GM19328 (cell line): ENCODE measurements around the gene SEMA6B.
"Not testable (repeated sequence)": the region's sequence is repeated elsewhere in the genome, so short reads cannot be mapped to it uniquely, and the experiment has no call there.

Experiments used
- ATAC-seq: cut with Tn5 transposase; IDR thresholded peaks from one replicate; pipeline ENCODE4 v1.9.1; 2021; ENCODE audit warnings: mild to moderate bottlenecking, moderate library complexity; ENCODE audit not compliant: unreplicated experiment

Gene SEMA6B

DNA sequence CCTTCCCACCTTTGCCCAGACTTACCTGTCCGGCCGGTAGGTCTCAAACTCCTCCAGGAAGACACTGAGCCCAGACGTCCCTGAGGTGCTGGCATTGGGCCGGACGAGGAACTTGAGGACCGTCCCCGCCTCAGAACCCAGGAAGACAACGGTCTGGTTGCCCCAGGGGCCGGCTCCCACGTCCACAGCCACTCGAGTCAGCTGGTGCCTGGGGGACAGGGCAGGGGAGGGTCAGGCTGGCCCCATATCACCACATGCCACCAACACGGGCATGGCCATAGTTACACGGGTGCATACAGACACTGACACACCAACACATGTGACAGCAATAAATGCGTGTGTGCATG is 11.3 kb downstream of the SEMA6B start:
- ATAC-seq = no peak

DNA sequence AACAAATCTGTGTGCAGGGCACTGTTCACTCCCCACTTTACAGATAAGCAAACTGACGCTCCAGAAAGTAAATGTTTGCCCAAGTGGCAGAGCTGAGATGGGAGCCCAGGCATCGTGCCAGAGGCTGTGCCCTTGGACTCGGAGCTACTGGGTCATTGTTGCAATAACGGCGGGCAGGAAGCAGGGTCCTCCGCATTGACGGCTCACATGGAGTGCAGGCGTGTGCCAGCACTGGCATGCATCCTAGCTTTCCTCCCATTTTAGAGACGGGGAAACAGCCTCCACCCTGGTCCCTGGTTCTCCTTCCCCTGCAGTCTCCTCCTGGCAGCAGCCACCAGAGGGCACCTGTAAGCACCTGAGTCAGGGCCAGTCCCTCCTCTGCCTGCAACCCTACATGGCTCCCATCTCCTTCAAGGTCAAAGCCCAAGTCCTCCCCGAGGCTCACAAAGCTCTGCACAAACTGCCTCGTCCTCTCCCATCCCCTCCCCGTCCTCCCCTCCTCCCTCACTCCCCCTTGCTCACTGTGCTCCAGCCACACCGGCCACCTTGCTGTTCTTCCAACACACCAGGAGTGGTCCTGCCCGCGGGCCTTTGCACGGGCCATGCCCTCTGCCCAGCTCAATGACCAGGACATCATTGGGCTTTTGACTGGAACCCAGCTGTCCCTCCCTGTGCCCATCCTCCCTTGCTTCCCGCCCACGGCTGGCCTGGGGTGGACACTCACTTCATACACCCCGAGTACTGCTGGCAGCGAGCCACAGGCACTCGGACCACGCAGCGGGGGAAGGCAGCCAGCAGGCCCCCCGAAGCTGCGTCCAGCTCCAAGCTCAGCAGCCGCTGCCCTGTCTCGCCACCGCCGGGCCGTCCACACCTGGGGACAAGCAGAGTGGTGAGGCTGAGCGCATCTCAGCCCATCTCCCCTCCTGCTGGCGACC is 11.9 kb downstream of the SEMA6B start:
- no peak for ATAC-seq

DNA sequence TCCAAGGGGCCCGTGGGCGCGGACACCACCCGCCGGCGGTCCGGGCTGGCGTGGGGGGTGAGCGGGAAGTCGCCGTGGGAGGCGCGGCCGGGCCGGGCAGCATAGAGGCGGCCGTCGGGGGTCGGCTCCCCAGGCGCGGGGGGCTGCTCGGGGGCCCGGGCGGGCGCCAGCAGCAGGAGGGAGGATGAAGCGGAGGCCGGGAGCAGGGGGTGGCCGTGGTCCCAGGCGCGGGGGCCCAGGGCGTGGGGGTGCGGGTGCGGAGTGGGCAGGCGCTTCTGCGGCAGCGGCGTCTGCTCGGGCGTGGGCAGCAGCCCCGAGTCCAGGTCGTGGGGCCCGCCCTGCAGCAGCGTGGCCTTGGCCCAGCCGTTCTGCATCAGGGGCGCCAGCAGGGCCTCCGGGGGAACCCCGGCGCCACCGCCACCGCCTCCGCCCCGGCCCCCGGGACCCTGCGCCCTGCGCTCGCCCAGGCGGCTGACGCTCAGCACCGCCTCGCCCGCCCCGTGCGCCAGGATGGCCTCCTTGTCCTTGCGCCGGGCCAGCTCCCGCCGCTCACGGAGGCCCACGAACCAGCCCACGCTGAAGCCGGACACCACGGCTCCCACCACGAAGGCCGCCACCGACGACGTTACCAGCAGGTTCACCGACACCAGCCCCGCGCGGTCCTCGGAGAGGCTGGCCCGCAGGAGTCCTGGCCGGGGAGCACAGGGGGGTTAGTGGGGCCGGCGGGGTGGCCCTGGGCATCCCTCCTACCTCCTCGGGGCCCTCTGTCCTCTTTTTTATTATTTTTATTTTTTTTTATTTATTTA is 15.4 kb downstream of the SEMA6B start:
- ATAC-seq = no peak

DNA sequence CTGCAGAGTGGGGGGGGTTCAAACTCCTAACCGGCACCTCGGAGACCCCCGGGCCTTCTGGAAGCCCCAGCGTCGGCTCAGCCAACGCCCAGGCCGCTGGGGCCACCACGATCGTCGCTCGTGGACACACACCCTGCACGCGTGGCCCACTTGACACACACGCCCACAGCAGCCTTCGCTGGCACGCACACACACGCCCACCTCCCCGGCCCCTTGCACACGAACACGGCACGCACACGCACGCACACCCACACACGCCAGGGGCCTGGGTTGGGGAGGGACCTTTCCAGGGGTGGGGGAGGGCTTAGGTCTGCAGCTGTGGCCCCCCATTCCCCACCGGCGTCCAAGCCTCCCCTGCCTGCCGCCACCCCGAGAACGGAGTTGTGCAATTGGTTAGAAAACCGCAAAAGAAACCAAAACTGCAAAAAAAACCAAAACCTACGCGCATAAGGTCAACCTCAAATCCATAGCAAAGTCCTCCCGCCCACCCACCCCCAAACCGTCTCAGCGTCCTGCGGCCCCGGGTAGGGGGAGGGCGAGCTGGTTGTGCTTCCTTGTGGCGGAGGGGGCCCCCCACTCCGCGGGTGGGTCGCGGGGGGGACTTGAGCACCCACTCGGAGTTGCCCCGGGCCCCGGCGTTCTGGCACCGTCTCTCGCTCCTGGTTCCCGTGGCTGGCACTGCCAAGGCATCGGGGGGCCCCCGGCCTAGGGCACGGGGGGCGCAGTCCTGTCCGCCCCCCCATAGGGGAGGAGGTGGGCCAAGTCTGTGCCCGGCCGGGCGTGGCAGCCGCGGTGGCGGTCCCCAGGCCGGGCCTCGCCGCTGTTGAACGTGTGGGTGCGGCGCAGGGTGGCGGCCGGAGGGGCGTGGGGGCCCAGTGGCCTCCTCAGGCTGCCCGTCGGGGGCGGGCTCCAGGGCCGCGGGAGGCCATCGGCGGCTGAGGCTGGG is 16.3 kb downstream of the SEMA6B start:
- ATAC-seq = no peak

DNA sequence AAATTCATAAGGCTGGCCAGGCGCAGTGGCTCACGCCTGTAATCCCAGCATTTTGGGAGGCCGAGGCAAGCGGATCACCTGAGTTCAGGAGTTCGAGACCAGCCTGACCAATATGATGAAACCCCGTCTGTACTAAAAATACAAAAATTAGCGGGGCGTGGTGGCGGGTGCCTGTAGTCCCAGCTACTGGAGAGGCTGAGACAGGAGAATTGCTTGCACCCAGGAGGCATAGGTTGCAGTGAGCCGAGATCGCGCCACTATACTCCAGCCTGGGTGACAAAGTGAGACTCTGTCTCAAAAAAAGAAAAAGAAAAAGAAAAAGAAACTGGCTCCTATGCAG is 17.7 kb downstream of the SEMA6B start:
- not testable (repeated sequence) for ATAC-seq

DNA sequence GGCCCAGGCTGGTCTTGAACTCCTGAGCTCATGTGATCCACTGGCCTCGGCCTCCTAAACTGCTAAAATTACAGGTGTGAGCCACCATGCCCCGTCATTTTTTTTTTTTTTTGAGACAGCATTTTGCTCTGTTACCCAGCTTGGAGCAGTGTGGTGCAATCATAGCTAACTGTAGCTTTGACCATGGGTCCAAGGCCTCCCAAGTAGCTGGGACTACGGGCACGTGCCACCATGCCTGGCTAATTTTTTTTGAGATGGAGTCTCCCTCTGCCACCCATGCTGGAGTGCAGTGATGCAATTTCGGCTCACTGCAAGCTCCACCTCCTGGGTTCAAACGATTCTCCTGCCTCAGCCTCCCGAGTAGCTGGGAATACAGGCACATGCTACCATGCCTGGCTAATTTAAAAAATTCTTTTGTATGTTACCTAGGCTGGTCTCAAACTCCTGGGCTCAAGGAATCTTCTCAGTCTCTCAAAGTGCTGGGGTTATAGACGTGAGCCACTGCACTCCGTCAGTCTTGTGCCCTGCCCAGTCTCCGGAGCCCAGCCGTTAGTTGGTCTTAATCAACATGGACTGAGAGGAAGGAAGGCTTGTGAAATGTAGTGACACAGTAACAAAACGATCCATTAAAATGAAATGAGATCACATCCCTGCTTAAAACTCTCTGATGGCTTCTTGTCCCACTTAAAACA is 18.2 kb downstream of the SEMA6B start:
- no peak for ATAC-seq

DNA sequence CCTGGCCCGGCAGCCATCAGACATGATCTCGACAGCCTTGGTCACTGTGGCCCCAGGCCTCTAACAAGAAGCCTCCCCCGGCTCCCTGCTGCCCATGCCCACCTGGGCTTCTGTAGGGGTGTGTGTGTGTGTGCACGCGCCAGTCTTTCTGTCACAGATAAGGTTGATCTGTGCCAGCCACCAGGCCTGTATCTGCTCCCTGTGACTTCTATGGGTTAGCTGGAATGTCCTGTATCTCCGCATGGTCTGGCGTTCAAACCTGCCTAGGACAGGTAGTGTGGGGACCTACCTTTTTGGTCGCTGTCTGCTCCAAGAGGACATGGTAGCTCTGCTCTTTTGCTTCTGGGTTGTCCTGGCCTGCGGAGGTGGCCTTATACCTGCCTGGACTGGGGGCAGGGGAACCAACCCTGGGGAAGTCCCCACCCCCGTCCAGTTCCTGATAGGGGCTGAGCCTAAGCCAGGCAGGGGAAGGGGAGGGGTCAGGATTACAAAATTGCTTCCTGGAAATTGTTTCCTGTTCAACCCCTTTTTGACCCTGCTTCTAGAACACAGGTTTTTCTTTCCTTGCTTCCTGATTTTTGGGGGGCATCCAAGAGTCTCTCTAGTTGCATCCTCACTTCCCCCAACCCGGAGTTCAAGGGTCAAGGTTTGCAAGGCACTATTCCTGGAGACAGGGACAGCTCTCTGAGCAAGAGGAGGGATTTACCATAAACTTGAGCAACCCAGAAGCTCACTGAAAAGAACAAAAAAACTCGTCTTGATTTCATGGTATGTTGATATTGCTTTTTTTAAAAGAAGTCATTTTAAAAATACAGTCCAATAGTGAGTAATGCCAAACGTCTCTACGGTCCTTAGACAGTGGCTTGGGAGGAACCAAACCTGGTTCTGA is 19.5 kb downstream of the SEMA6B start, which contains the start of gene LRG1:
LRG1 (minus strand) TSS at position 344 of the 889 bp plus-strand sequence; CDS start at position 321, 23 bp downstream.
- ATAC-seq = no peak

DNA sequence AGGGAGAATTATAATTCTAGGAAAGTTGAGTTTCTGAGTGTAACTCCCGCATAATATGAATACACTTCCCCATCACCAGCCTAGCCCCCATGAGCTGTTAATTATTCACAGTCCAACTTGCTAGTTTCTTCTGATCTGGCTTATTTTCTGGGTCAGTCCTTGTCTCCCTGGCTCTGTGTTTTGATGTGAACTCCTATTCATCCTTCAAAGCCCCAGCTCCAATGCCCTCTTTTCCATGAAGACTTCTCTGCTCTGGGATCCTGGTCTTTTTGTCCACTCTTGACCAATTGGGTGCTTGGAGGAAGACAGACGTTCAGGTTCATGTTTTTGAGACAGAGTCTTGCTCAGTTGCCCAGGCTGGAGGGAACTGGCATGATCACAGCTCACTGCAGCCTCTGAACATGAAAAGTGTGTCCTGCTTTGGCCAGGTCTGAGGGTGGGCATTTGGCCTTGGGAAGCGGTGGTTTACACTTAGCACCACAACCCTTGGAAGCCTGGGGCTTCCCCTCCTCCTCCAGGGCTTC is 20.3 kb downstream of the SEMA6B start:
- no peak for ATAC-seq

DNA sequence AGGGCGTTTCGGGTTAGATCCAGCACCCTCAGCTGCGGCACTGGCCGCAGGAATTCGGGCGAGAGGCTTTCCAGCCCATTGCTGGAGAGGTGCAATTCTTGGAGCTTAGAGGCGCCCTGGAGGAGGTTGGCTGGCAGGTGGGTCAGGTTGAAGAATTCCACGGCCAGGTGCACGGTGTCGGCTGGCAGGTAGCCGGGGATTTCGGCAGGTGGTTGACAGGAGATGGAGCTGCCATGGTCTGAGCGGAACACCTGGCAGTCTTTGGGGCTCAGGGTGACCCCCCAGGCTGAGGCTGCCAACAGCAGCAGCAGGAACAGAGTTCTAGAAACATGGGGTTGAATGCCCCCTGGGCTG is 20.9 kb downstream of the SEMA6B start:
- no peak for ATAC-seq

DNA sequence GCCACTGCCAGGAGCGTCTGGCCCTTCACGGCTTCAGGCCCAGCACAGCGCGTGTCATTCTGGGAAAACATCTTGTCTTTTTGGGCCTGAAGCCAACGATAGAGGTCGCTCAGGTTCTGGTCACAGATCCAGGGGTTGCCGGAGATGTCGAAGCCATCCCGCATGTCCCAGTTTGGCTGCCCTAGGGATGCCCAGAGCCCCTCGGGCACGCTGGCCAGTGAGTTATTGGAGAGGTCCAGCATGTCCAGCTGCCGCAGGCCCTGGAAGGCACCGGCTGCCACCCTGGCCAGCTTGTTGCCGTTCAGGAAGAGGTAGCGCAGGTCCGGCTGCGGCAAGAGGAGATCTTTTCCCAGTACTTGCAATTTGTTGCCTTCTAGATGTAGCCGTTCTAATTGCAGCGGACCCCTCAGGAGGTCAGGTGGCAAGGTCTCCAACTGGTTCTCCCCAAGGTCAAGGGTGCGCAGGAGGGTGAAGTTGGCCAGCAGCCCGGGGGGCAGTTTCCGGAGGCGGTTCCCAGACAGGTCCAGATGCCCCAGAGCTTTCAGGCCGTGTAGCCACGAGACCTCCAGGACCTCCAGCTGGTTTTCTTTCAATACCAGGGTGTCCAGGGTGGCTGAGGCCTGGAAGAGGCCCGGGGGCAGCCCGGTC is 21.4 kb downstream of the SEMA6B start:
- no peak for ATAC-seq

DNA sequence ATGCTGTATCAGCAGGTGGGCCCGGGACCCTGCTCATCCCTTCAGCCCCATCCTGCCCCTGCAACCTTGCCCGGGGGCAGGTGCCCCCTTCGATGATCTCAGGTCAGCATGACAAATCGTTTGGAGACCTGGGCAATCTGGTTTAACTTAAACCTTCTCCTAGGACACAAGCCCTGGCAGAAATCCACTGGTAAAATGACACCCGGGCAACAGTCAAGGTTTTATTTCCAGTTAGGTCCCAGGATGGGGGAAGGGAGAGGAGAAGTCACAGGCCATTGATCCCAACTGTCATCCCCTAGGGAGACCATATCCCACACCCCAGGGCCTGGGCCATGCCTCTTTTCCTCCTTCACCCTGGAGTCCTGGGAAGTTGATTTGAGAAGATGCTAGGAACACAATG is 22.7 kb downstream of the SEMA6B start:
- ATAC-seq = no peak

DNA sequence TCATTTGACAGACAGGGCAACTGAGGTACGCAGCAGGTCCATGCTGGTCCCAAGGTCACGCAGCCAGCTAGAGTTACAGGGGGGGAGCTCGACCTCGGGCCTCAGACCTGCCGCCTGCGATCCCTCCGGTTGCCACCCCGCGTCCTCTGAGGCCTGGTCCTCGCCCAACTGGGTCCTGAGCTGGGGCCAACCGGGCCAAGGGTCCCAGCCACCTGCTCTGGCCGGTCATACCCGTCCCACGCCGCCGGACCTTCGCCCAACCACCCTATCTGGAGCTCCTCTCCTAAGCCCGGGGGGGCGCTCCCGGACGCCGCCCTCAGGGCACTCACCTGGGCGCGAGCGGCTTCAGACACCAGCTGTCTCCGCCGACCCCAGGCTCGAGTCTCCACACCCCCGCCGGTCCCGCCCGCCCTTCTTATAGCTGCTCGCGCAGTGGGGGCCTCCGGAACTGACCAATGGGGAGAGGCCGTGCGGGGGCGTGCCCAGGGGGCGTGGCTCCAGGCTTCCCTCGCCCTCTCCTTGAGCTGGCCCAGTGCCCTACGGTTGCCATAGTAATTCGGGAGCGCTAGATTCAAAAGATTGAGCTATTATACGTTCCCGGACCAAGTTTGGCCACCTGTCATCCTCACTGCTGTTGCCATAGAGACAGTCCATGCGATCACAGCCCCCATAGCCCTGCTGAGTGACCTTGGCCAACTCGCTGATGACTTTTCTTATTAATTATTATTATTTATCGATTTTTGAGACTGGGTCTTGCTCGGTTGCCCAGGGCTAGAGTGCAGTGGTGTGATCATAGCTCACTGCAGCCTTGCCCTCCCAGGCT is 24.4 kb downstream of the SEMA6B start, which contains the start of gene PLIN5:
PLIN5 (minus strand) TSS at position 389 of the 823 bp plus-strand sequence. CDS start 1,150 bp downstream, outside the sequence.
- ATAC-seq = no peak

DNA sequence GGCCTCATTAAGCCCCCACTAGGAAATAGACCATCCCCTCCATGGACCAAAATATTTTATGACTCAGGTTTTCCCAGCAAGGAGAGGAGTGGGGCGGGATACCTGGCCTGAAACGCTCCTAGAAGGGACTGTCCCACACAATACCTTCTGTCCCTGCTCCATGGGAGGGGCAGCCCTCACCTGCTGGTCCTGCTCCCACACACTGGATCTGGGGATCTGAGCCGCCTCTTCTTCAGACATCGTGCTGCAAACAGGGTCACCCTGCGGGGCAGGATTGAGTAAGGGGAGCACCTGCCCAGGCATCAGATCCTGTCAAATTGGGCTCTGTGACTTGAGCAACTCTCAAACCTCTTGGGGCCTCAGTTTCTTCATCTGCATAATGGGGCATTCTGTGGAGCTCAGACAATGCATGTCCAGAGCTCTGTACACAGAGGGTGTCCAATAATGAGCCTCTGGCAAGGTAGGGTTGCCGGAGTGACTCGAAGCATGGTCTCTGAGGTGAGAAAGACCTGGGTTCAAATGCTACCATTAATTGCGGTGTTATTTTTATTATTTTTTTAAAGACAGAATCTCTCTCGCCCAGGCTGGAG is 25.6 kb downstream of the SEMA6B start:
- ATAC-seq = no peak

DNA sequence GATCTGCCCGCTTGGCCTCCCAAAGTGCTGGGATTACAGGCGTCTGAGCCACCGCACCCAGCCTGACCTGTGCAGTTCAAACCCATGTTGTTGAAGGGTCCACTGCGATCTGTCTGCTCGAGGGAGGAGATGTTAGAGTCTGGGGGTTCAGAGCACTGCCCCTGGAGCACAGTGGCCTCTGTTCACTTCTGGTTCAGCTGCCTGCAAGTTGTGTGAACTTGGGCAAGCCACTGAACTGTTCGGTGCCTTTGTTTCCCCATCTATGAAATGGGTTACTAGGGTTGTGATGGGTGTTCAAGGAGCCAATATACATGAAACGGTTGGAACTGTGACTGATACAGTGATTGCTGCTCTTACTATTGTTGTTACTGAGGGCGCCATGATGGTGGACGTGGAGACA is 26.1 kb downstream of the SEMA6B start:
- no peak for ATAC-seq

DNA sequence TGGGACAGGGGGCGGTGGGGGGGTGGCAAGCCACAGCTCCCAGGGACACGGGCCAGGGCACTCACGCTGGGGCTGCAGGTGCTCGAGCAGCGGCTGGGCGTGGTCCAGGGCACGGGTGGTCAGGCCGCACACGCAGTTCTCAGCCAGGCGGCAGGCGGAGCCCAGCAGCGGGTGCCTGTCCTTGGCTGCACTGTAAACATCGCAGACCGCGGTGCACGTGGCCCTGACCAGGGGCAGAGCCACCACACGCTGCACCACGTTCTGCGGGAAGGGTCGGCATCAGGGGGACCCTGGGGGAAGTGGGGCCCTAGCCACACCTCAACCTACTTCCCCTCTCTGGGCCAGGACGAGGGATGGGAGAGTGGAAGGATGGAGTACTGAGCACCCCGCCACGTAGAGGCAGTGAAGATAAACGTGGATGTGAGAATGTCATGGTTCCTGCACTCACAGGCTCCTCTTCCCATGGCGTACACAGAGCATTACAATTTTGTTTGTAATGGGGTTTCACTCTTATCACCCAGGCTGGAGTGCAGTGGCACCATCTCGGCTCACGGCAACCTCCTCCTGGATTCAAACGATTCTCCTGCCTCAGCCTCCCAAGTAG is 27.8 kb downstream of the SEMA6B start:
- ATAC-seq = no peak

DNA sequence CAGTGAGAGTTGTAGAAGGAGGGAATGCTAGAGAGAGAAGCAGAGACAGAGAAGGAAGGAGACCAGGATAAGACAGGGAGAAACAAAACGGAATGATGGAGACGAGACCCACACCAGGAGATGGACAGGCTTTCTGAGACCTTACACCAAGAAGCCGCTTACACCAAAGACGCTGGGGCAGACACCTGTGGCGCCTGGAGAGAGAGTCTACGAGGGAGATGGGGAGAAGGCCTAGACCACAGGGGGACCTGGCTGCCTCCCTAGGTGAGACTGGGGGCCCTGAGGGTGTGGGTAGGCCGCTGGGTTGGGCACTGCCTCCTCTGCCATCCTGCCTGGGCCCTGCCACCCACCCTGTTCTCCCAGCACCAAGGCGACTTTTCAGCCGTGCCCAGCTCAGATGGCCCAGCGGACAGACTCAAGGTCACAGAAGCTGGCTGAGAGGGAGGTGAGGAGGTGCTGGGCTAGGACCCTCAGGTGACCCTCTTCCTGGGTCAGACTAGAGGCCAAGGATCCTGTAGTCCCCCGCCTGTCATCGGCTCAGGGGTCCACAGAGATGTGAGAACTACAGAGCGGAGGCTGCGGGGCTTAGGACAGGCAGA is 29.5 kb downstream of the SEMA6B start:
- no peak for ATAC-seq

DNA sequence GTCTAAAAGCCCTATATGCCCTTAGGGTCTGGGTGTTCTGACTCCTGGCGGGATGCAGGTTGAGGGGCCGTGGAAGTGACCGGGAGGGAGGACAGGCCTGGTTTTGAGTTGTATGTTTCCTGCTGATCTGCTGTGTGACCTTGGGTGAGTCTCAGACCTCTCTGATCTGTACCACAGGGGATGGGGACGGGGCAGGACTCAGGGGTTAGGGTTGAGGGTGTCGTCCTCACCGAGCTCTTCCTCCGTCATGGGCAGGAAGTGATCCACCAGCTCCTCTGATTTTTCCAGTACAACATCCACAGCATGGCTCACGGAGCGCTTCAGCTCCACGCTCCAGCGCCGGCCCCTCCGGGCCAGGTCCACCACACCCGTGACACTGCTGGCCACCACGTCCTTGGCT is 30.6 kb downstream of the SEMA6B start:
- ATAC-seq = no peak
